Hematopoietic multipotent progenitor cell treated with erythropoietin and hydrocortisone succinate and interleukin-3 and kit ligand, for 4 days (in vitro differentiated cells): ENCODE measurements around the gene ARHGAP10.

Experiments used
- DNase-seq: peaks from one replicate; pipeline ENCODE4 v3.0.0-alpha.2; 2015

Gene ARHGAP10

DNA sequence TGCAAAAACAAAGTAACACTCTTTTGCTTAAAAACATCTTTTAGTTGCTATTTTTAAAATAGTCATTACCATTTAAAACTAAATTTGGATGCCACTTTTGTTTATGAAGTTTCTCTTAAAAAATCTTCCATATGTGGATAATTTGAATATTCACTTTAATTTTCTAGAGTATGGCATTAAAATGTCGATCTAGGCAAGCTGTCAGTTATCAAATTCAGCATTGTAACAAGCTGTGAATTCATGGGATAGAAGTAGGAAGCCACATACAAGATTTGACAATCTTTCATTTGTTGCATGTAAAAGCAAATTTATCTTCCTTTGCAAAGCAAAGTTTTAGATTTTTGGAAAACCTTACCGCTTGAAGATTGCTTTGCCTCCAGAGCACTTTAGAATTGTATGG, 191.5 kb downstream of the ARHGAP10 start:
- no peak for DNase-seq

DNA sequence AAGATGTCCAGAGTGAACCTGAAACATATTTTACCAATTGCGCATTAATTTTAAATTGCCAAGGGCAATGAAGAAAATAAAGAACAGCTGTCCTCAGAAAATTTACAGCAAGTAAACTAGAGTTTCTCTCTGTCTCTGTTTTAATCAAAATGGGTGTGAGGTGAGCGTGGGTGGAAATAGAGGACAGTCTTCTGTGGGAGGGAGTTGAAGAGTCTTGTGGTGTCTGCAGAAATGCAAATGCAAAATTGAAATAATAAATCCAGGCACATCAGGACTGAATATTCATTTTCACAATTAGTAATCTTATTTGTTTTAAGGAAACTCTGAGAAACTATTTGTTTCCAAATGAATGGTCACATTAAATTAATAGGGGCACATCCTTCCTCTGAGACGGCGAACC, 192.0 kb downstream of the ARHGAP10 start:
- DNase-seq, result no peak

DNA sequence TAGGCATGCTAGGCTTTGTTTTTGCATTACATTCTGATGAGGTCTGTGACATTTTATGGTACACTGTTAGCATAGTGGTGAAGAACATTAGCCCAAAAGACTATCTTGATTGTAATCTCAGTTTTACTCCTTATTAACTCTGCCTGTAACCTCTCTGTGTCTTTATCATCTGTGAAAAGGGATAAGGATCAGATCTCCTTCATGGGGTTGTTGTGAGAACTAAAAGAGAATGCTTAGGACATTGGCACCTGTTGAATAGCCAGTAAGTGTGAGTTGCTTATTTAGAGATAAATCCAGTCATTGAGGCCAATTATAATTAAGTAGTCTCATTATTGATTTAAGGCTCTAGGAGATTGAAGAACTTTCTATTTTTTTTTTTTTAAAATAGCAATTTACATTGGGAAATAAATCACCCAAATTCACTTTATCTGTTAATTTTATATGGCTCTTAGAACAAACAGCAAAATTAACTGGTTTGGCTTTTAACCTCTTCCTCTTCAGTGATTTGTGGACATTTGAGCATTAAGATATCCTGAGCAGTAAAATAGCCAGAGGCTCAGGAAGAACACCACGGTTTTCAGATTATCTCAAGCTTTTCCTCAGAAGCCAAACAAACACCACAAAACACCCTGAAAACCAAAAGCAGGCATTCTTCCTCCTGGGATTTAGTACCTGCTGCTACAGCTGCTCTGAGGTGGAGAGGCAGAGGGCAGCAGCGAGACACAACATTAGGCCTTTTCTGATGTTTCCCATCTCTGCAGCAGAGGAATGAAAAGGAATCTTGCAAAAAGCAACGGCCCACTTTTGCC, 192.9 kb downstream of the ARHGAP10 start:
- DNase-seq, result peak; percentile 49

DNA sequence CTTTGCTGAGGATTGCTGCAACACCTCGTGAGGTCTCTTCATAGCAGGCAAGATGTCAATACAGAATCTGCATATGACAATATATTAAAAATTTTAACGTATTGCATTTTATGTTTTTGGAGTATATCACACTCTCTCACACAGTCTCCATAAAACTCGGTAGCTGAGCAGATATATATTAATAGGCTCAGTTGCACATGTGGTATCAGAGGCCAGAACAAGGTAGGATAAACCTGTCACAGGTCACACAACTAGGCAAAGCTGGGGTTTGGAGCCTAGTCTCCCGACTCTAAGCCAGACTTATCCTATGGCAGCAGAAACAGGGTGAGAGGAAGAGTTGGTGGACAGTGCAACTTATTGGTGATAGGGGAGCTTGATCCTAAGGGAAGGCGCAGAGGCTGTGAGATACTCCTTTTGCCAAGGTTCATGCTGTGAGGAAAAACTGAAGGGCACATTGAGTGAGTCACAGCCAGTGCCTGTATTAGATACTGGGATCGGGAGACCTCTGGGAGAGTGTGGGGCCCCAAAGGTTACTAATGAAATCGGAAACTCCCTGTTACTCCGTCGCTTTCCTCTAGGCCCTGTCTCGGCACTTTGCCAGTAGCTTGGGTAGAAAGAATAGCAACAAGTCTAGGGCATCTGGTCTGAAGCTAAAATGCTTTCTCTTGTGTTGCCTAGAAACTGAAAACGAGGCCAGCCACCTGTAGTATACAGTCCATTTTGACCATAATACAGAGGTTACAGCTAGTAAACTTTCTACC, 195.7 kb downstream of the ARHGAP10 start:
- no peak for DNase-seq

DNA sequence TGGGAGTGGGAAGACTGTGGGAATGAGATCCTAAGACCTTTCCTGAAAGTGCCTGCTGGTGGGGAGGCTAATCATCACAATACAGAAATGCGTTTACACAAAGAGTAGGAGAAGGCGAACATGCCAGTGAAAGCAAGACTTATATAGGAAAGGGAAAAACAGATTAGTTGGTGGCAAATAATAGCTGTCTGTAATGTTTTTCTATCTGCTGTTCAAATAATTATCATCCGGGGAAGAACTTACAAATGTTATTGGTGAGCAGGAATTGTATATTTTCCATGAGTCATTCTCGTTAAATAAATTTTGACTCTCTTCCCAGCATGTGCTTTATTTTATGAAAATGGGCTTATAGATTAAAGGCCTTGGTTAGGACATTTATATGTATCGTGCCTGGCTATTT, 196.5 kb downstream of the ARHGAP10 start:
- no peak for DNase-seq

DNA sequence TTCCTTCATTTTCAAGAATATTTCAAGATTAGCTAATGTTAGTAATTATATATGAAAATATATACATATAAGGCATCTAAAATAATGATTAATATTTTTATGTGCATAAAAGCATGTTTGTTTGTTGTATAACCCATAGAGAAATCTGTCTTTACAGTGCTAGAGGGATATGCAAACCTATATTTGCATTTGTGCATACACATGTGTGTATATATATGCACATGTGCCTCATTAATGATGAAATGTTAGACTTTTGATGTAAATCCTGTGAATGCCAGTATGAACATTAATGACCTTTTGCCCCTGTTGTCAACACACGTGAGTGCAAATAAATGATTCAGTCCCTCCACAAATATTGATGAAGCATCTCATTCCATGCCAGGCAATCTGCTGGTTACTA, 197.9 kb downstream of the ARHGAP10 start:
- DNase-seq, result no peak

DNA sequence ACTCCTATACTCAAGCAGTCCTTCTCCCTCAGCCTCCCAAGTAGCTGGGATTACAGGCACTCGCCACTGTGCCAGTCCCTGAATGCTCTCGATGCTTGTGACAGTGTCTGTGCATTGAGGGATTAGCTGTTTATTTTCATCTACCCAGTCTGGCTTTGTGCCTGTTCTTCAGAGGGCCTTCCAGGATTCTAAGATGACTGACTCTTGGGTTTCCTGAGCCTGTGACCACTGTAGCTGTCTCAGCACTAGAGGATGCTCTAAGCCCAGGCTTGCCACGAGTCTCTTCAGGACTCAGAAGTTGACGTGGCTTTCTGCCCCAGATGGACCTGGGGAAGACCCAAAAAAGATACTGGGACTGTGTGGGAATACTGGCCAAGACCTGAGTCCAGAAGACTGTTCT, 201.4 kb downstream of the ARHGAP10 start:
- no peak for DNase-seq

DNA sequence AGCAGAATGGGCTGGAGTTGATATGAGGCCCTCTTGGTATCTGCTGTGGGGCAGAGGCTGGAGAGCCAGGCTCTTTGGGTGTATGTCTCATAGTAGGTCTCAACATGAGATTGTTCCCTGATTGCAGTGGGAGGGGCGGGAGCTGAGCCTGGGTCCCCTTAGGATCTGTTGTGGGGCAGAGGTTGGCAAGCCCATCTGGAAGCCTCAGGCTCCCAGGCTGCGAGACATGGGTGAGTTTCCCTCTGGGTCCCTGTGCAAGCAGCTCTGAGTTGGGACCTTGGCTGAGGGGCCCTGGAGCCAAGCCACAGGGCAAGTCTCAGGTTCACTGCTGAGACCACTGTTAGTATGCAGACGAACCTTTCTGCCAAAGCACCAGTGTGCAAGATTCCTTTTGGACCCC, 201.9 kb downstream of the ARHGAP10 start:
- no peak for DNase-seq

DNA sequence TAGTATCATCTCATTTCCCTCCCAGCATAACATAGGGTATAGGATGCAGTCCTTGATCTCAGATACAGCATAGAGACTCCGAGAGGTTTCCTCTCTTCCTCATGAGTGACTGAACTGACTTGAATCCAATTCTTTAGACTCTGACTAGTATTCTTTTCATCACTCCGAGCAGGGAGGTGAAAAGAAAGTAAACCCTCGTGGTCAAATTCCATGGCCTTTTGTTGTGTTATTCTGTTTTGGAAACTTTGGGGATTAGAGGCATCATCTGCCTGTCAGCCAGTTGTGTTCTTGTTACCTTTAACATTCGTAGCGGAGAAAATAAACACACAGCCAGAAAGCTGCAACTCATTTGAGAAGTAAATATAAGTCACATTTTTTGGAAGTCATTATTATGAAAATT, 206.6 kb downstream of the ARHGAP10 start:
- no peak for DNase-seq

DNA sequence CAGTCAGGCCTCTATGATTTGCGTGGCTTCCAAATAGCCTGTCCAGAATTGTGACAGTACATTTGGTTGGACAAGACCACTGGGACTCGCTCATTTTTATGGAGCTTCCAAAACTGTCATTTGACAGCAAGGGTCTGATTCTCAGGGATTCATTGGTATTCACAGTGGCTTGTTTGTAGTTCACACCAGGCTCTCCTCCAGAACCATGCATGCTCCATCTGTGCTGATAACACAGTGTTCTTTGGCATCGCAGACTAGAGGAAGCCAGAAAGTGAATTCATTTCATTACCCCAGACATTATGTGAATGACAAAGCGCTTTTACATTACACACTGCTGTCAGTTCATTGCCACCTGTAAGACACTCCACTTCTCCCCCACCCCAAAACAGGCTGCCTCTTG, 208.3 kb downstream of the ARHGAP10 start:
- DNase-seq, result peak; percentile 31

DNA sequence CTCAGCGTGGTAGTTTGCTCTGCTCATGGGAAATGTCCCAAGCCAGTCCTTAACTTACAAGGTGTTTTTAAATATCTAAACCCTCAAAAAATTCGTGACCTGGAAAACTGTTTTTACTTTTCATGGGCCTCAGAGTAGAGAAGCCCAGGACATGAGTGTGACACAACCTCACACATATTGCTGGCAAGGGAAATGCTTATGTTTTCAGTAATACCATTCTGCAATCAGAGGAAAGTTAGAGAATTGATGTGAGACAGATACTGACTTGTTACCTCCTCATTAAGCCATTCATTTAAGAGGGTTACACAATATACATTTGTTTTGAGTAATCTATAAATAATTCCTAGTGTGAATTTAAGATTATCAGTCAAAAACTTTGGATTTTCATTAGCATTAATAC, 209.5 kb downstream of the ARHGAP10 start:
- no peak for DNase-seq

DNA sequence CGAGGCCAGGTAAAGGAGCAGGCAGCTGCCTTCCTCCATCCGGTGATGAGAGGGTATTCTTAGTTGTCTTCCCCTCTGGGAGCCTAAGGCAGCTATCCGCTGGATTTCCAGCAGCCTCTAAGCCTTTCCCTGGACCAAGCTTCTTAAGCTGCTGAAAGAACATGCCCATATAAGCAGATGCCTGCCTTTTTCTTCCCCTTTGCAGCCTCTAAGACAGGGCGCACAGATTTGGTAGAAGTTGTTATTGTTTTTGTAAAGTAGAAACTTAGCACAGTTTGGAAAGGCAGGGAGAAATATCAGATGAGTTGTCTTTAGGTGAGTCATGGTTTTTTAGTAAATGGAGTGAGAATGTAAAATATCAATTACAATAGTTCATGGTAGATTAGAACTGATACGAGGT, 210.8 kb downstream of the ARHGAP10 start:
- no peak for DNase-seq

DNA sequence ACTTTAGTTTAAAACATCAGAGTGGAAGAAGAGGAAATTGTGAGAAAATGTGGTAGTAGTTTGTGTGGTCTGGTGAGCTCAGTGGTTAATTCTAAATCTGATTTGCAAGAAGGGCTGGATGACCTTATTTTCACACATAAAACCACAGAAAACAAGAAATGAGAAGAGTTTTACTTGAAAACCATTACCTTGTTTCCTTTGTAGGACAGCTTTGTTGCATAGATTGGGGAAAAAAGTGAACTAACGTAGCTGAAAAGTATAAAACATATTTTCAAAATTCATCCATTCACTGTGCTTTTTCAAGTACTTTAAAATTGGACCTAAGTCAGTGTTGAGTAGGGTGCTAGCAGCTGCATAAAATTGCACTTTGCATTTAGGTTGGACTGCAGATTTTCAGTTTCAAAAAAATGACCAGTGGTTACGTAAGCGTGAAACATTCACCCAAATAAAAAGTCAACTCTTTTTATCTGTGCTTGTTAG, 211.3 kb downstream of the ARHGAP10 start:
- DNase-seq, result peak; percentile 60

DNA sequence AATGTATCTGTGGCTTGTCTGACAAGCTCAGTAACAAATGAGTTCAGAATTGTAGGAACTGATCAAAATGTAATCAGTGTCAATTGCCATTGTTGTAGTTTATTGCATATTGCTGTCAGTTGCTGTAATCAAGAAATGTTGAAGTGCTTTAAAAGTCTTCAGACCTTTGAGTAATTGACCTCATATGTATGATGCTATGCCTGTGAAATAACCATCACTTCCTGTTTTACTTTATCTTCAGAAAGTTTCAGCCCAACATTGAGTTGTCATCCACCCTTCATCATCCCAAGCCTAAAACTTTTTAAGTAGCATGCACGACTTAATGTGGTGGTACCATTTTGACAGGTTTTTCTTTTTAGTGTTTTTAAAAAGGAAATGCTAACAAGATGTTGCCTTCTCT, 212.4 kb downstream of the ARHGAP10 start:
- DNase-seq, result peak; percentile 51

DNA sequence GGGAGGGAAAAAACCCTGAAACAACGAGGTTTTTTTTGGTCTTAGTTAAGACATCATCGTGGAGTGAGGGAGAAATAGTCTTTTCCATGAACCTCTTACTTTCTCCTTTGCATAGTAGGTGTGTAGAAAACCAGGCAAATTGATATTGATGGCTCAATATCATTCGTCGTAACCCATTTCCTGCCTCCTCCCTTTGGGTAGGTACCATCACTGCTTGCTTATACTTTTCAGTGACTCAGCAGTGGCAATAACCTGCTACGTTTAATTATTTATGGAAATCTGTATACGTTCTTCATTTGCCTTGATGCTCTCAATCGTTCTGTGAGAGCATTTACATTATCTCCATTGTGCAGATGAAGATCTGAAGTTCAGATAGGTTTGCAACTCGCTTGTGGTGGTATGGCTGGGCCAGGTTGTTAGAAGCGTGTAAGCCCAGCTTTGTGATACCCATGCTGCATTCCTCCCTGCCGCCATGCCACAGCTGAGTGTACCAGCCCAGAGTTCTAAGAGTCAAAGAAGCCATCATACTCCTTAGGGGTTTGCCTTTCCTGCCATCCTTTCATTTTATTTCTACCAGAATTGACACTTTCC, 212.9 kb downstream of the ARHGAP10 start:
- peak; percentile 41 for DNase-seq

DNA sequence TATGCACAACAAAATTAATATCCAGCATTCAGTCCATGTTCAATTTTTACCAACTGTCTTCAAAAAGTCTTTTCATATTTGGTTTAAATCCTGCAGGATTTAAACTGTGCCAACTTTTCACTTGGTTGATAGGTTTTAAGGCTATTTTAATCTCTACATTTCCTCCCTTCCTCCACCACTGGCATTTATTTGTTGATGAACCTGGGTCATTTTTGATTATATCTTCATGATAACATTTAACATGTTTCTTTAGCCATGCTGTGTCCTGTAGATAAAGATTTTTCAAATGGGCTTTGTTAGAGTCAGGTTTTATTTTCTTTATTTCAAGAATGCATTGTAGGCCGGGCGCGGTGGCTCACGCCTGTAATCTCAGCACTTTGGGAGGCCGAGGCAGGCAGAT, 216.4 kb downstream of the ARHGAP10 start:
- DNase-seq, result no peak

DNA sequence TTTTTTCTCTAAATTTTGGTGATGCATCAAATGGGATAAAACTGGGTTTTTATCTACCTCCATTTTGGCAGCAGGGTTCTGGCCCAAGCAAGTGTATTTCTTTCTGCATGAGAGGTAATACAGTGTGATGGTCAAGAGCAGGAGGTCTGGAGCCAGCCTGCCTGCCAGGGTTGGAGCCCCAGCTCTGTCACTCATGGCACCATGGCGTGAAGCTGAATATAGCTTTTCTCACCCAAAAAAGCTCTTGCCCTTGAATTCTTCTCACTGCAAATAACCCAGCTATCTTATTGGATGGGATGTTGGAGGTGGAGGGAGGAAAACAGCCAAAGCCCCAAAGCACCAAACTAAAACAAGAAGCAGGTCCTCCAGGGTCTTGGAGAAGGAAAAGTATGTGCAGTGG, 218.4 kb downstream of the ARHGAP10 start:
- no peak for DNase-seq

DNA sequence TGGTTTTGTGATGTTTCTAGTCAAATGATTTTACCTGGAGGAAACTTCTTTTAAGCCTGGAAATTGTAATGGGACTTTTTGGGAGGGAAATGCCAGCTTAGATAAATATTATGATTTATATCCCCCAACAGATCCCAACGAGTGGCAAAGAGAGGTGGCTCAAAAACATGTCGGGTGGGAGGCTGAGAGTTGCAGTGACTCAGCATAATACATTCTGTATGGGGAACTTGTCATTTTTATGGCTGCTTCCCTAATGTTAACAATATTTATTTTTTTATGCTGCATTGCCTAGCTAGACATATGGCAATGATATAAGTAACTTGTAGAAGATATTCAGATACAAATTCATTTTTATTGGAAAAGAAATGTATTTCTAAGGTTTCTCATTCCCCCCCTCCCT, 219.0 kb downstream of the ARHGAP10 start:
- peak; percentile 49 for DNase-seq

DNA sequence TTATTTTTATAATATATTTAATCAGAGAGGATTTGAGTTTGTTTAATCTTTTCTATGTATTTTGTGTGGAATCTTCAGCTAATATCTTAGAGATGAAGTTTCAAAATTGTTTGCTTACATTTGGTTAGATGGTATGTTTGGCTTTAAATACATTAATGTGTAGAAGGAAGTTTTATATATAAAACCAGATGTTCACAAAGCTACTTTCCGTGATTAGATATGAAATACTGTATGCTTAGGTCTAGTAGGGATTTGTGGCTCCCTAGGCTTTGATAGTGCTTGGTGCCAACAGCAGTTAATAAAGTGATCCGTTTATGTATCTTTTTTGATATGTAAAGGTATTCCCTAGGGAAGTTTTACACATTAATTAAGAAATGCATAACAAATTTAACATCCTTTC, 223.0 kb downstream of the ARHGAP10 start:
- DNase-seq, result no peak

DNA sequence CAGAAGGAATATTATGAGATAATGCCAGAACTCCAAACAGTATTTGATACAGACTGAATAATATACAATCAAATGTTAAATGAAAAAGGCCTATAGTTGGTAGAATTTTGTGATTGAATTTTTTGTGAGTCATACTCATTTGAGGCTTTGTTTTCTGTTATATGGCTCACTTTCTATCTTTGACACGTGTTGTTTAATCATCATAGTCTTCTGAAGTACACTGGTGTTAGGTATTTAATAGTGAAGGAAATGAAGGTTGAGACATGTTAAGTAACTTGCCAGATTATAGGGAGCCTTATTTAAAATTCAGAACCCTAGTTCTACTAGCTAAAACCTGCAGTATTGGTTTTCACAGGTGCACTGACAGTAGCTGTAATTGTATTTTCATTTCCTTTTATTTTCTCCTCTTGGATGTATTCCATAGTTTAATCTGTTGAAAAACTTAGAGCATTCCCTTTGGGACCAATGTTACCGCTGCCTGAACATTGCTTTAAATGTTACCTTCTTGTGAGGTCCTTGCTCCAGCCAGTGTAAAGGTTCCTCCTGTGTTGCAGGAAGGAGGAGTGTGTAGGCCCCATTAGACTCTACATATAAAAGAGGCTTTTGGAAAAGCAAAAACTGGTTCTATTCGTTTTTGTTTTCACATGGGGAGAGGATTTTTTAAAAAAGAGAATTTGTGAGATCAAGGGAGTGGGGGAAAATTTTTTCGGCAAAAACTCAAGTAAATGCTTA, 224.1 kb downstream of the ARHGAP10 start:
- DNase-seq, result no peak

DNA sequence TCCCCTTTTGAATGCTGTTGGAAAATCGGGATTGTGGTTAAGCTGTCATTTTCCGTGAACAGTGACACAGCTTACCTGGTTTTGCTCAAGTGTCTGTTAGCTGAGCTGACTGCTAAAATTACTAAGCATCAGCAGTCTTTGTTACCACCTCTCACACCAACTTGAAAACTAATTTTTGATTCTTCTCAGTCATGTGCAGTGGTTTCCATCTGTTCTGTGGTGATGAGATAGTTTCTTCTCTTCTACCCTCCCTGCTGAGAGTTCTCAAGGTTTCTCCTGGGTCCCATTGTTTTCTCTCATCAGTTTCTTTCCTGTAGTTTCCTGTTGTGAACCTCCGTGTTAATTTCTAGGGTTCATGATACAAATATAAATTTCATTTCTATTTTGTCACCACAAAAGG, 225.6 kb downstream of the ARHGAP10 start:
- no peak for DNase-seq

DNA sequence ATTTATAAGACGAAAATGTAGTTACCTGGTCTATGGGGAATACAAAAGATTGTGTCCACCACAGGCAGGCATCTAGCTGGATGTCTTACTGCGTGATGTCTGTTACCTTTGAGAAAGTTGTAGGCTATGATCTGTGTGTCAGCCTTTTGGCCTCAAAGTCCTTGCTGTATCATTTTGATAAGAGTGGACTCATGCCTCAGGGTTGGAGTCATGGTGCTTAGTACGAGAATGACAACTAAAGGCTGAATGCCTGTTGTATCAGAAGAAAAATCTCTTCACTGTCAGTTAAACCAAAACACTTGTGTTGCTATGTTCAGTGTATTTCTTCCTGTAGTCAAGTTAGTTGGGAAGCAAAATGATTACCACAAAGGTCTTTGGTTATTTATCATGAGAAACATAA, 226.2 kb downstream of the ARHGAP10 start:
- no peak for DNase-seq

DNA sequence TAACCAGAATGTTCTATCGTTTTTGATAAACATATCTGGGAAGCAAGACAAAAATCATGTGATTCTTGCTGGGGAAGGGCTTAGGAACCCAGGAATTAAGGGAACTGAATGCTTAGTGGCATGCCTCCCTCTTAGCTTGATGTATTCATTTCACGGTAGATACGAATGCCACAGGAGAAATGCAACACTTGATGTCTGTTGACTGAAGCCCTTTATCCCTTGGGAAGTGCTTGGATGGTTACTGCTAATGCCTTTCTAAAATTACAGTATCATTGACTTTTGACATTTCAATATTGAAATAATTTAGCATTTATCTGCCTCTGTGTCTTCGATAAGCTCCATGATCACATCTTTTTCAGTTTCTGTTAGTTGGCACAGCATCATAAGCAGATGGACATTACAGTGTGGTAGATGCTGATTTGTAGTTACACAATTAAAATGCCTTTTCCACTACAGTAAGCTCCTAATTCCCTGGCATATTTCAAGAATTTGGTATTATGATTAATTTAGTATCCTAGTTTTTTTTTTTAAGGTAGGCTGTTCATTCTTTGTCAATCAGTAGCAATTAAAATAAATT, 226.7 kb downstream of the ARHGAP10 start:
- no peak for DNase-seq
